Chondrocyte (in vitro differentiated cells): ENCODE data around the gene MAGI3. TPM values are rescaled to one million over a fixed set of nuclear protein-coding genes. Genes with fewer than 3 reads are reported as not detected.
"Not testable (repeated sequence)": the region's sequence is repeated elsewhere in the genome, so short reads cannot be mapped to it uniquely, and the experiment has no call there.

ENCODE experiments used
- DNase-seq: peaks from one replicate; pipeline ENCODE4 v3.0.0; 2021; ENCODE audit warnings: mixed read lengths, low spot score
- H3K27ac Mint-ChIP-seq: one replicate; pipeline ENCODE4 v1.8.0; 2021; ENCODE audit warnings: mild to moderate bottlenecking, moderate library complexity, mixed read lengths; ENCODE audit not compliant: unreplicated experiment
- H3K27me3 Mint-ChIP-seq: 2 replicates; pipeline ENCODE4 v1.8.0; 2021; ENCODE audit warnings: low read depth, mixed read lengths
- H3K36me3 Mint-ChIP-seq: 2 replicates; pipeline ENCODE4 v1.8.0; 2021; ENCODE audit warnings: low read depth, mixed read lengths
- H3K4me1 Mint-ChIP-seq: 2 replicates; pipeline ENCODE4 v1.8.0; 2021; ENCODE audit warnings: low read depth, mild to moderate bottlenecking, mixed read lengths
- H3K4me3 Mint-ChIP-seq: one replicate; pipeline ENCODE4 v1.8.0; 2021; ENCODE audit warnings: mild to moderate bottlenecking, moderate library complexity, mixed read lengths; ENCODE audit not compliant: unreplicated experiment
- H3K9me3 Mint-ChIP-seq: 2 replicates; pipeline ENCODE4 v1.8.0; 2021; ENCODE audit warnings: low read depth, mixed read lengths
- total RNA-seq: library from RNA; stranded (reverse); gene quantifications from 3 replicates; pipeline ENCODE4 v1.2.1, GENCODE V29; 2021
- TF ChIP-seq, protein P1 (sequence below): fragments of 200-600 bp; sonication (generic); IDR thresholded peaks from 2 replicates; pipeline ENCODE4 v1.5.0; 2021; ENCODE audit warnings: antibody characterized with exemption, mild to moderate bottlenecking, moderate library complexity

Gene MAGI3
- total RNA-seq, 1 donor from 2014 or later = 8.8 TPM

- TF ChIP-seq, protein P1, sequence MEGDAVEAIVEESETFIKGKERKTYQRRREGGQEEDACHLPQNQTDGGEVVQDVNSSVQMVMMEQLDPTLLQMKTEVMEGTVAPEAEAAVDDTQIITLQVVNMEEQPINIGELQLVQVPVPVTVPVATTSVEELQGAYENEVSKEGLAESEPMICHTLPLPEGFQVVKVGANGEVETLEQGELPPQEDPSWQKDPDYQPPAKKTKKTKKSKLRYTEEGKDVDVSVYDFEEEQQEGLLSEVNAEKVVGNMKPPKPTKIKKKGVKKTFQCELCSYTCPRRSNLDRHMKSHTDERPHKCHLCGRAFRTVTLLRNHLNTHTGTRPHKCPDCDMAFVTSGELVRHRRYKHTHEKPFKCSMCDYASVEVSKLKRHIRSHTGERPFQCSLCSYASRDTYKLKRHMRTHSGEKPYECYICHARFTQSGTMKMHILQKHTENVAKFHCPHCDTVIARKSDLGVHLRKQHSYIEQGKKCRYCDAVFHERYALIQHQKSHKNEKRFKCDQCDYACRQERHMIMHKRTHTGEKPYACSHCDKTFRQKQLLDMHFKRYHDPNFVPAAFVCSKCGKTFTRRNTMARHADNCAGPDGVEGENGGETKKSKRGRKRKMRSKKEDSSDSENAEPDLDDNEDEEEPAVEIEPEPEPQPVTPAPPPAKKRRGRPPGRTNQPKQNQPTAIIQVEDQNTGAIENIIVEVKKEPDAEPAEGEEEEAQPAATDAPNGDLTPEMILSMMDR = no peak
- peaks cover 25% of the 10 kb centered on the region for H3K36me3 Mint-ChIP-seq
- no peak for DNase-seq
- peaks cover 25% of the 10 kb centered on the region for H3K9me3 Mint-ChIP-seq
- no peaks in the 10 kb centered on the region for H3K27me3 Mint-ChIP-seq
- H3K27ac Mint-ChIP-seq = no peak overlapping the region
- H3K4me3 Mint-ChIP-seq = no peak overlapping the region
- peaks cover 9% of the 10 kb centered on the region for H3K4me1 Mint-ChIP-seq
Observed at GRCh38 chr1:113593550-113594297, 203.4 kb downstream of the MAGI3 start.

- H3K27ac Mint-ChIP-seq, H3K4me3 Mint-ChIP-seq, DNase-seq, H3K36me3 Mint-ChIP-seq, H3K27me3 Mint-ChIP-seq: not testable (repeated sequence)
- Mint-ChIP-seq H3K9me3 (peaks cover 16% of the 10 kb centered on the region), H3K4me1 (peaks cover 17% of the 10 kb centered on the region)
Observed at GRCh38 chr1:113604466-113604865, 214.2 kb downstream of the MAGI3 start.

- H3K27ac Mint-ChIP-seq = no peak overlapping the region
- no peak overlapping the region for H3K4me3 Mint-ChIP-seq
- no peak for DNase-seq
- H3K9me3 Mint-ChIP-seq = peaks cover 16% of the 10 kb centered on the region
- peaks cover 6% of the 10 kb centered on the region for H3K36me3 Mint-ChIP-seq
- peaks cover 18% of the 10 kb centered on the region for H3K4me1 Mint-ChIP-seq
- TF ChIP-seq, protein P1 = no peak
- H3K27me3 Mint-ChIP-seq = no peaks in the 10 kb centered on the region
Observed at GRCh38 chr1:113605146-113605545, 214.8 kb downstream of the MAGI3 start.

- TF ChIP-seq, protein P1 = no peak
- no peak overlapping the region for H3K27ac Mint-ChIP-seq
- no peak overlapping the region for H3K4me3 Mint-ChIP-seq
- H3K36me3 Mint-ChIP-seq = peaks cover 10% of the 10 kb centered on the region
- H3K27me3 Mint-ChIP-seq = no peaks in the 10 kb centered on the region
- no peak for DNase-seq
- H3K9me3 Mint-ChIP-seq = peaks cover 7% of the 10 kb centered on the region
- H3K4me1 Mint-ChIP-seq = peaks cover 18% of the 10 kb centered on the region
Observed at GRCh38 chr1:113608399-113608798, 218.1 kb downstream of the MAGI3 start.

- no peaks in the 10 kb centered on the region for H3K27me3 Mint-ChIP-seq
Observed at GRCh38 chr1:113610372-113610771, 220.1 kb downstream of the MAGI3 start.

More at GRCh38 chr1:113610372-113610771, 220.1 kb downstream of the MAGI3 start:
- Mint-ChIP-seq H3K27ac (no peak overlapping the region), H3K4me1 (peaks cover 18% of the 10 kb centered on the region), H3K4me3 (no peak overlapping the region), H3K9me3 (no peaks in the 10 kb centered on the region), H3K36me3 (peaks cover 9% of the 10 kb centered on the region)
- no peak for DNase-seq
- TF ChIP-seq, protein P1 = no peak
